Natural killer cell (primary cell): ENCODE data around the gene C1orf122. TPM values are rescaled to one million over a fixed set of nuclear protein-coding genes. Genes with fewer than 3 reads are reported as not detected.

ENCODE experiments used
- ATAC-seq, 3 donors: fragments of 150-1000 bp in 2 of 3; fragments of 200-7000 bp in 1 of 3; cut with Tn5 transposase; 1 replicate in 1 of 3; 2 replicates in 2 of 3; pipeline ENCODE4 v1.10.0; 2021; ENCODE audit warnings: mild to moderate bottlenecking in 2 of 3, moderate library complexity in 2 of 3
- DNase-seq, 2 donors: peaks; one replicate each; pipeline versions ENCODE4 v3.0.0 to v3.0.0-alpha.2; 2013 to 2021; ENCODE audit warnings: mixed read lengths in 1 of 2
- H3K27ac ChIP-seq: one replicate; pipeline ENCODE4 v1.5.1; 2013; ENCODE audit warnings: mild to moderate bottlenecking, low read length
- H3K27me3 ChIP-seq: one replicate; pipeline ENCODE4 v1.6.1; 2013; ENCODE audit warnings: low read length; ENCODE audit not compliant: control insufficient read depth, insufficient read depth
- H3K36me3 ChIP-seq: one replicate; pipeline ENCODE4 v1.6.1; 2013; ENCODE audit warnings: low read length; ENCODE audit not compliant: control insufficient read depth, insufficient read depth
- H3K4me1 ChIP-seq: one replicate; pipeline ENCODE4 v1.6.1; 2013; ENCODE audit warnings: low read length; ENCODE audit not compliant: control insufficient read depth, insufficient read depth
- H3K4me3 ChIP-seq: one replicate; pipeline ENCODE4 v1.5.1; 2013; ENCODE audit warnings: low read length
- H3K9me3 ChIP-seq: one replicate; pipeline ENCODE4 v1.6.1; 2013; ENCODE audit warnings: low read length; ENCODE audit not compliant: control insufficient read depth, insufficient read depth
- H3K27ac Mint-ChIP-seq, 2 donors: one replicate each; pipeline ENCODE4 v1.8.0; 2022; ENCODE audit warnings: mild to moderate bottlenecking in 2 of 2, mixed read lengths in 2 of 2, moderate library complexity in 1 of 2
- H3K27me3 Mint-ChIP-seq, 2 donors: one replicate each; pipeline ENCODE4 v1.8.0; 2022; ENCODE audit warnings: low read depth in 2 of 2, mixed read lengths in 2 of 2
- H3K36me3 Mint-ChIP-seq: one replicate; pipeline ENCODE4 v1.8.0; 2022; ENCODE audit warnings: mixed read lengths
- H3K4me1 Mint-ChIP-seq, 2 donors: one replicate each; pipeline ENCODE4 v1.8.0; 2022; ENCODE audit warnings: mixed read lengths in 2 of 2
- H3K4me3 Mint-ChIP-seq: one replicate; pipeline ENCODE4 v1.8.0; 2022; ENCODE audit warnings: mild to moderate bottlenecking, moderate library complexity, mixed read lengths
- H3K9me3 Mint-ChIP-seq, 2 donors: one replicate each; pipeline ENCODE4 v1.8.0; 2022; ENCODE audit warnings: mixed read lengths in 2 of 2
- CTCF ChIP-seq: fragments of 200-600 bp; IDR thresholded peaks from one replicate; pipeline ENCODE4 v1.8.0; 2022; ENCODE audit warnings: antibody characterized with exemption
- WGBS: methylation state at CpG from one replicate; pipeline ENCODE4 v1.1.7; 2013; ENCODE audit warnings: missing lambda C conversion rate; ENCODE audit not compliant: insufficient coverage; 5-methylcytosine and 5-hydroxymethylcytosine counted together
- intact Hi-C: fragments of 100-400 bp; cut with micrococcal nuclease; formaldehyde crosslinking; loops from one replicate; pipeline ENCODE4 v1.14.2; 2022
- total RNA-seq, 4 donors: library from RNA; stranded (reverse); fragments of 120-200 nt in 1 of 4; gene quantifications; one replicate each; pipeline versions ENCODE4 v1.2.3 to v1.2.4, GENCODE V29; 2013 to 2022

The C1orf122 gene
- total RNA-seq, 3 donors from 2014 or later (not counting 1 experiment from before 2014, with no cell fraction given): 13.9 to 22.9 (median 14.9) TPM

GRCh38 chr1:37841652-37842051 lies 34.1 kb downstream of the C1orf122 start:
- WGBS: 97% methylated on average over 3 of the region's 3 CpGs
- H3K4me3 Mint-ChIP-seq: no peak overlapping the region
- no peaks in the 10 kb centered on the region for H3K27me3 Mint-ChIP-seq
- Histone ChIP-seq H3K27ac (no peak overlapping the region), H3K27me3 (no peaks in the 10 kb centered on the region), H3K36me3 (peaks cover 32% of the 10 kb centered on the region), H3K9me3 (no peaks in the 10 kb centered on the region), H3K4me3 (no peak overlapping the region), H3K4me1 (peaks cover under 1% of the 10 kb centered on the region)
- peaks cover 27 to 30% of the 10 kb centered on the region in 2 donors for H3K4me1 Mint-ChIP-seq
- no peak overlapping the region for H3K27ac Mint-ChIP-seq
- intact Hi-C loops: loop anchor here (10.0 kb wide), 1 partner anchor 247 kb away; the partner anchor contains the start of gene GNL2
- H3K36me3 Mint-ChIP-seq: no peaks in the 10 kb centered on the region
- no peak for ATAC-seq
- DNase-seq: no peak
- no peaks in the 10 kb centered on the region for H3K9me3 Mint-ChIP-seq
- TF ChIP-seq CTCF: no peak

- H3K36me3 Mint-ChIP-seq: no peaks in the 10 kb centered on the region
- DNase-seq (no peak), ATAC-seq (no peak)
- no peak for TF ChIP-seq CTCF
- no peaks in the 10 kb centered on the region for H3K9me3 Mint-ChIP-seq
- peaks cover 5% of the 10 kb centered on the region for H3K4me1 ChIP-seq
- no peak overlapping the region for H3K27ac ChIP-seq
- no peaks in the 10 kb centered on the region for H3K27me3 Mint-ChIP-seq
- H3K9me3 ChIP-seq: no peaks in the 10 kb centered on the region
- no peak overlapping the region for H3K4me3 Mint-ChIP-seq
- no peak overlapping the region for H3K27ac Mint-ChIP-seq
- H3K4me1 Mint-ChIP-seq: peaks cover 36 to 37% of the 10 kb centered on the region in 2 donors
- no peaks in the 10 kb centered on the region for H3K27me3 ChIP-seq
- no peak overlapping the region for H3K4me3 ChIP-seq
- intact Hi-C loops: loop anchor here (10.0 kb wide), 1 partner anchor 250 kb away; the partner anchor contains the start of gene GNL2
- H3K36me3 ChIP-seq: peaks cover 10% of the 10 kb centered on the region
Observed at GRCh38 chr1:37844536-37844935, 36.9 kb downstream of the C1orf122 start.

- 95% methylated on average over 5 of the region's 5 CpGs for WGBS
- no peak for TF ChIP-seq CTCF
- H3K36me3 ChIP-seq: peaks cover 6% of the 10 kb centered on the region
Observed at GRCh38 chr1:37845049-37845646, 37.6 kb downstream of the C1orf122 start.

GRCh38 chr1:37845786-37846185 lies 38.2 kb downstream of the C1orf122 start:
- no peaks in the 10 kb centered on the region for H3K27me3 ChIP-seq
- no peak overlapping the region for H3K4me3 ChIP-seq
- H3K9me3 ChIP-seq: no peaks in the 10 kb centered on the region
- ATAC-seq (no peak), DNase-seq (no peak)
- no peak for TF ChIP-seq CTCF
- H3K27me3 Mint-ChIP-seq: no peaks in the 10 kb centered on the region
- WGBS: 86% methylated on average over 1 of the region's 3 CpGs
- H3K4me1 ChIP-seq: peaks cover 5% of the 10 kb centered on the region
- no peak overlapping the region for H3K27ac ChIP-seq
- peaks cover 5% of the 10 kb centered on the region for H3K36me3 ChIP-seq
- intact Hi-C loops: loop anchor here (10.0 kb wide), 1 partner anchor 251 kb away; the partner anchor contains the start of gene GNL2
- H3K9me3 Mint-ChIP-seq: no peaks in the 10 kb centered on the region
- H3K27ac Mint-ChIP-seq: peak overlapping the region in 1 of 2 donors; percentile 14
- peaks cover 36 to 37% of the 10 kb centered on the region in 2 donors for H3K4me1 Mint-ChIP-seq
- no peak overlapping the region for H3K4me3 Mint-ChIP-seq
- no peaks in the 10 kb centered on the region for H3K36me3 Mint-ChIP-seq

More at GRCh38 chr1:37845049-37845646, 37.6 kb downstream of the C1orf122 start:
- Mint-ChIP-seq H3K36me3 (no peaks in the 10 kb centered on the region), H3K27ac (no peak overlapping the region), H3K27me3 (no peaks in the 10 kb centered on the region), H3K9me3 (no peaks in the 10 kb centered on the region), H3K4me1 (peaks cover 36 to 37% of the 10 kb centered on the region in 2 donors), H3K4me3 (no peak overlapping the region)
- no peak overlapping the region for H3K27ac ChIP-seq
- intact Hi-C loops: loop anchor here (10.0 kb wide), 1 partner anchor 250 kb away; the partner anchor contains the start of gene GNL2
- H3K9me3 ChIP-seq: no peaks in the 10 kb centered on the region
- no peaks in the 10 kb centered on the region for H3K27me3 ChIP-seq
- H3K4me1 ChIP-seq: peaks cover 5% of the 10 kb centered on the region
- no peak for ATAC-seq
- no peak overlapping the region for H3K4me3 ChIP-seq
- no peak for DNase-seq
